HL-60 (cell line): Measurements from ENCODE around the gene STAMBPL1.

Experiments
- CTCF ChIP-seq: IDR thresholded peaks from one replicate; pipeline ENCODE4 v1.5.1; 2011; ENCODE audit warnings: low read length, control low read depth, inconsistent platforms; ENCODE audit not compliant: insufficient read depth
- GABPA ChIP-seq: IDR thresholded peaks from 2 replicates; pipeline ENCODE4 v1.6.1; 2012; ENCODE audit warnings: low read depth
- POLR2AphosphoS5 ChIP-seq: IDR thresholded peaks from 2 replicates; pipeline ENCODE4 v1.6.1; 2012; ENCODE audit warnings: low read depth
- REST ChIP-seq: IDR thresholded peaks from 2 replicates; pipeline ENCODE4 v1.6.1; 2012; ENCODE audit warnings: low read depth; ENCODE audit not compliant: insufficient replicate concordance
- SPI1 ChIP-seq: IDR thresholded peaks from 2 replicates; pipeline ENCODE4 v1.6.1; 2012; ENCODE audit warnings: low read depth, mild to moderate bottlenecking, borderline replicate concordance

- TF ChIP-seq CTCF = no peak
- no peak for TF ChIP-seq REST
- TF ChIP-seq SPI1 = no peak
- TF ChIP-seq POLR2AphosphoS5 = no peak
- TF ChIP-seq GABPA = no peak
Observed at GRCh38 chr10:88920198-88920597, 40.2 kb downstream of the STAMBPL1 start.
